ENCODE measurements around the gene WDR5.

WDR5 gene

GRCh38 chr9:134192951-134193731 is 57.3 kb downstream of the WDR5 start:
- no peak for DNase-seq (ENCODE audit: low read depth in 2 of 2)
- H3K4me3 ChIP-seq (replicated peaks in 1 of 2; ENCODE audit: low read depth in 2 of 2, low read length in 2 of 2) = no peak overlapping the region
- TF ChIP-seq CTCF (IDR thresholded peaks at IDR 0.05; ENCODE audit: low read depth, low read length) = no peak

GRCh38 chr9:134193912-134194535 is 58.1 kb downstream of the WDR5 start:
- H3K4me3 ChIP-seq (replicated peaks in 1 of 2; ENCODE audit: low read depth in 2 of 2, low read length in 2 of 2) = no peak overlapping the region
- no peak for DNase-seq (ENCODE audit: low read depth in 2 of 2)
- no peak for TF ChIP-seq CTCF (IDR thresholded peaks at IDR 0.05; ENCODE audit: low read depth, low read length)

GRCh38 chr9:134195558-134195957 is 59.7 kb downstream of the WDR5 start:
- no peak overlapping the region for H3K4me3 ChIP-seq (replicated peaks in 1 of 2; ENCODE audit: low read depth in 2 of 2, low read length in 2 of 2)
- TF ChIP-seq CTCF (IDR thresholded peaks at IDR 0.05; ENCODE audit: low read depth, low read length) = no peak
- no peak for DNase-seq (ENCODE audit: low read depth in 2 of 2)

- no peak overlapping the region for H3K4me3 ChIP-seq (replicated peaks in 1 of 2; ENCODE audit: low read depth in 2 of 2, low read length in 2 of 2)
Observed at GRCh38 chr9:134196911-134197310, 61.0 kb downstream of the WDR5 start.

GRCh38 chr9:134198791-134199190 is 62.9 kb downstream of the WDR5 start:
- DNase-seq (ENCODE audit: low read depth in 2 of 2) = no peak
- TF ChIP-seq CTCF (IDR thresholded peaks at IDR 0.05; ENCODE audit: low read depth, low read length) = no peak
- H3K4me3 ChIP-seq (replicated peaks in 1 of 2; ENCODE audit: low read depth in 2 of 2, low read length in 2 of 2) = no peak overlapping the region

More at GRCh38 chr9:134196911-134197310, 61.0 kb downstream of the WDR5 start:
- TF ChIP-seq CTCF (IDR thresholded peaks at IDR 0.05; ENCODE audit: low read depth, low read length) = no peak
- DNase-seq (ENCODE audit: low read depth in 2 of 2) = no peak

- TF ChIP-seq CTCF (IDR thresholded peaks at IDR 0.05; ENCODE audit: low read depth, low read length) = no peak
- no peak for DNase-seq (ENCODE audit: low read depth in 2 of 2)
- H3K4me3 ChIP-seq (replicated peaks in 1 of 2; ENCODE audit: low read depth in 2 of 2, low read length in 2 of 2) = no peak overlapping the region
Observed at GRCh38 chr9:134200730-134201129, 64.8 kb downstream of the WDR5 start.
